ENCODE measurements around the gene C2orf81. TPM values are rescaled to one million over a fixed set of nuclear protein-coding genes. Genes with fewer than 3 reads are reported as not detected.

Gene C2orf81
- polyA plus RNA-seq, 2 of the 4 experiments (the other 2 are of a cell fraction): 0.88 to 2.0 TPM

DNA sequence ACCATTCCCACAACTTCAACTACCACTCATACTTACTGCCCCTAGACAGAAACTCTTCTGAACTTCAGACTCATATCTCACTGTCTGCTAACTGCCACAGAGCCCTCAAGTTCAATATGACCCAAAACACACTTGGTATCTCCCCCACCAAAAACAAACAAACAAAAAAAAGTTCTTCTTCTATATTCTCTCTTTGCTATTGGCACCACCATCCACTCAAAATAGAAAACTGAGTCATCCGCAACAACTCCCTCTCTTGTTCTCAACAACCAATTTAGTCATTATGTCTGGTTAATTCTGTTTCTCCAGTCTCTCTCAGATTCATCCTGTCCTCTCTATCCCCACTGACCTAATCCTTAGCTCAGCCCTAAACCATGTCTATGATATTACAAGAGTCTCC is 34.1 kb downstream of the C2orf81 start:
- Histone ChIP-seq H3K4me1 (peaks cover 27% of the 10 kb centered on the region), H3K4me3 (no peak overlapping the region), H3K9me3 (no peaks in the 10 kb centered on the region), H3K4me2 (no peak overlapping the region), H3K27ac (no peak overlapping the region)
- 94% methylated on average over 1 of the region's 1 CpG for WGBS (ENCODE audit: missing lambda C conversion rate)
- ChIA-PET CTCF (interaction anchor here (1.2 to 1.4 kb wide), 3 partner anchors 13 to 136 kb away, joined by 4 to 6 read pairs (median 4); no protein-coding TSS in a partner anchor), POLR2A (no interaction called here)
- no peak for ATAC-seq
- FAIRE-seq: no peak
- TF ChIP-seq ZC3H11A (IDR thresholded peaks at IDR 0.05): no peak
- no peak for TF ChIP-seq CHD4 (IDR thresholded peaks at IDR 0.05; ENCODE audit: borderline replicate concordance)
- no peak for TF ChIP-seq ZSCAN20 (CRISPR knock-in tag; IDR thresholded peaks at IDR 0.05)
- no peak for TF ChIP-seq SREBF2 (IDR thresholded peaks at IDR 0.05)
- TF ChIP-seq MAFK (IDR thresholded peaks at IDR 0.05; ENCODE audit: partially characterized antibody): no peak
- TF ChIP-seq ESRRA (IDR thresholded peaks at IDR 0.05; ENCODE audit: borderline replicate concordance, low read length): no peak
- TF ChIP-seq EHMT2 (IDR thresholded peaks at IDR 0.05; ENCODE audit: low read depth): no peak
- no peak for TF ChIP-seq PHF8 (IDR thresholded peaks at IDR 0.05; ENCODE audit: borderline replicate concordance, low read depth)
- TF ChIP-seq RAD21 (conservative IDR thresholded peaks at IDR 0.05 in 1 of 2, IDR thresholded peaks at IDR 0.05 in 1 of 2): no peak
- TF ChIP-seq EP300 (IDR thresholded peaks at IDR 0.05): no peak
- TF ChIP-seq, protein P1, sequence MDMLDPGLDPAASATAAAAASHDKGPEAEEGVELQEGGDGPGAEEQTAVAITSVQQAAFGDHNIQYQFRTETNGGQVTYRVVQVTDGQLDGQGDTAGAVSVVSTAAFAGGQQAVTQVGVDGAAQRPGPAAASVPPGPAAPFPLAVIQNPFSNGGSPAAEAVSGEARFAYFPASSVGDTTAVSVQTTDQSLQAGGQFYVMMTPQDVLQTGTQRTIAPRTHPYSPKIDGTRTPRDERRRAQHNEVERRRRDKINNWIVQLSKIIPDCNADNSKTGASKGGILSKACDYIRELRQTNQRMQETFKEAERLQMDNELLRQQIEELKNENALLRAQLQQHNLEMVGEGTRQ (IDR thresholded peaks at IDR 0.05): no peak
- TF ChIP-seq MYC (IDR thresholded peaks at IDR 0.05; ENCODE audit: borderline replicate concordance, low read length): no peak
- TF ChIP-seq POLR2AphosphoS2 (conservative IDR thresholded peaks at IDR 0.05; ENCODE audit: low read length): no peak
- no peak for TF ChIP-seq BHLHE40 (IDR thresholded peaks at IDR 0.05; ENCODE audit: low read depth, low read length)
- no peak for TF ChIP-seq MAZ (IDR thresholded peaks at IDR 0.05; ENCODE audit: borderline replicate concordance, low read depth, low read length)
- DNase-seq (ENCODE audit: low read depth in 1 of 2, low spot score in 1 of 2): no peak

DNA sequence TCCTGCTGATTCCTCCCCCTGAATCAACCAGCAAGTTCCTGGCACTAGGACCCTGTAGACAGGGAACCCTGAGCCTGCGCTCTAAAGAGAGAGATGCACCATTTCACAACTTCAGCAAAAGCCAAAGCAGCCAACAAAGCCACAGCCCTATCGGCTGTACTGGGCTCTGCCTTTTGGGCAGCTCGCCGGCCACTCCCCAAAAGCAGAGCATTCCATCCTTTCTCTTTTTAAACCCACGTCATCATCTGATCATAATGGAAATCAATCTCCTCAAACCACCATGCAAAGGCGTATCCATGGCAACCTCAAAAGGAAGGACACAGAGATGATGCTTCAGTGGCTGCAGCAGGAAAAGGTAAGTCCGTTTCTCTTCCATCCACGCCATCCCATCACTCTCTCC is 36.0 kb downstream of the C2orf81 start:
- DNase-seq (ENCODE audit: low read depth in 1 of 2, low spot score in 1 of 2) (no peak), FAIRE-seq (no peak), ATAC-seq (no peak)
- Histone ChIP-seq H3K4me1 (peaks cover 24% of the 10 kb centered on the region), H3K9me3 (no peaks in the 10 kb centered on the region), H3K27ac (no peak overlapping the region), H3K4me2 (no peak overlapping the region), H3K4me3 (no peak overlapping the region)
- POLR2A ChIA-PET: no interaction called here
- CTCF ChIA-PET: interaction anchor here (1.0 to 1.2 kb wide), 2 partner anchors 10 to 15 kb away, joined by 3 read pairs; no protein-coding TSS in a partner anchor
- TF ChIP-seq CBX8 (IDR thresholded peaks at IDR 0.05) (no peak), POLR2A (IDR thresholded peaks at IDR 0.05; ENCODE audit: low read length) (no peak), EHF (CRISPR knock-in tag; IDR thresholded peaks at IDR 0.05) (no peak)
- 90% methylated on average over 8 of the region's 8 CpGs for WGBS (ENCODE audit: missing lambda C conversion rate)

DNA sequence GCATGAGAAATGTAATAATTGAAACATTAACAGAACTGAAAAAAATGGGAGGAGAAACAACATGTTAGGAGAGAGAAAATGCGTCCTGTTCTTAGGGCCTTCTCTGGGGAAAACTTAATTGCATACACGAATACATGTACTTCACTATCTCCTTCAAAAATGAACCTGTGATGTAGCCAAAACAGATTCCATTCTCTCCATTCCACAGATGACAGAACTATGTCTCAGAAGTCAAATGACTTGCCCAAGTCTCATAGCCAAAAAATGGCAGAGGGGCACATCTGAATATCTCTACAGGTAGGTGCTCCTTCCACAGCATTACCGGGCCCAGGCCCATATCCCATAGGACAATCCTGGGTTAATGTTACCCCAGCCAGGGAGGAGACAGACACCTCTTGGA is 37.4 kb downstream of the C2orf81 start:
- ATAC-seq (no peak), DNase-seq (ENCODE audit: low read depth in 1 of 2, low spot score in 1 of 2) (no peak), FAIRE-seq (no peak)
- Histone ChIP-seq H3K27ac (no peak overlapping the region), H3K4me3 (no peak overlapping the region), H3K4me1 (peaks cover 21% of the 10 kb centered on the region; the same call in 2 of the 3 replicates), H3K4me2 (no peak overlapping the region), H3K9me3 (no peaks in the 10 kb centered on the region)
- CTCF ChIA-PET: no interaction called here
- WGBS (ENCODE audit: missing lambda C conversion rate): 87% methylated on average over 3 of the region's 3 CpGs
- POLR2A ChIA-PET: no interaction called here
- TF ChIP-seq JUNB (IDR thresholded peaks at IDR 0.05): no peak
- TF ChIP-seq, protein P2, sequence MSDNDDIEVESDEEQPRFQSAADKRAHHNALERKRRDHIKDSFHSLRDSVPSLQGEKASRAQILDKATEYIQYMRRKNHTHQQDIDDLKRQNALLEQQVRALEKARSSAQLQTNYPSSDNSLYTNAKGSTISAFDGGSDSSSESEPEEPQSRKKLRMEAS (IDR thresholded peaks at IDR 0.05): no peak
- no peak for TF ChIP-seq GATA3 (IDR thresholded peaks at IDR 0.05; ENCODE audit: borderline replicate concordance)
- TF ChIP-seq, protein P3, sequence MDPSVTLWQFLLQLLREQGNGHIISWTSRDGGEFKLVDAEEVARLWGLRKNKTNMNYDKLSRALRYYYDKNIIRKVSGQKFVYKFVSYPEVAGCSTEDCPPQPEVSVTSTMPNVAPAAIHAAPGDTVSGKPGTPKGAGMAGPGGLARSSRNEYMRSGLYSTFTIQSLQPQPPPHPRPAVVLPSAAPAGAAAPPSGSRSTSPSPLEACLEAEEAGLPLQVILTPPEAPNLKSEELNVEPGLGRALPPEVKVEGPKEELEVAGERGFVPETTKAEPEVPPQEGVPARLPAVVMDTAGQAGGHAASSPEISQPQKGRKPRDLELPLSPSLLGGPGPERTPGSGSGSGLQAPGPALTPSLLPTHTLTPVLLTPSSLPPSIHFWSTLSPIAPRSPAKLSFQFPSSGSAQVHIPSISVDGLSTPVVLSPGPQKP (IDR thresholded peaks at IDR 0.05; ENCODE audit: low read depth, low read length): no peak
- TF ChIP-seq, protein P4, sequence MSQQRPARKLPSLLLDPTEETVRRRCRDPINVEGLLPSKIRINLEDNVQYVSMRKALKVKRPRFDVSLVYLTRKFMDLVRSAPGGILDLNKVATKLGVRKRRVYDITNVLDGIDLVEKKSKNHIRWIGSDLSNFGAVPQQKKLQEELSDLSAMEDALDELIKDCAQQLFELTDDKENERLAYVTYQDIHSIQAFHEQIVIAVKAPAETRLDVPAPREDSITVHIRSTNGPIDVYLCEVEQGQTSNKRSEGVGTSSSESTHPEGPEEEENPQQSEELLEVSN (IDR thresholded peaks at IDR 0.05; ENCODE audit: borderline replicate concordance, low read depth): no peak
- TF ChIP-seq HDAC2 (IDR thresholded peaks at IDR 0.05): no peak
- TF ChIP-seq JUN (IDR thresholded peaks at IDR 0.05): no peak
- TF ChIP-seq POLR2AphosphoS2 (conservative IDR thresholded peaks at IDR 0.05; ENCODE audit: low read length): no peak
